Ovary (tissue), 9 donors: Measurements from ENCODE around the gene GOSR2. TPM values are rescaled to one million over a fixed set of nuclear protein-coding genes. Genes with fewer than 3 reads are reported as not detected.
A peak's percentile ranks its signal among the peaks of the same experiment; 100 is the strongest.

Source experiments
- DNase-seq, 5 donors: peaks; one replicate each; pipeline ENCODE4 v3.0.0-alpha.2; 2019 to 2020
- H3K27ac ChIP-seq, 2 donors: fragments of 200-600 bp; one replicate each; pipeline versions ENCODE4 v1.5.1 to v1.8.0; 2019 to 2022
- H3K27me3 ChIP-seq: fragments of 200-600 bp; one replicate; pipeline ENCODE4 v1.8.0; 2022
- H3K36me3 ChIP-seq: fragments of 200-600 bp; sonication (generic); one replicate; pipeline ENCODE4 v1.5.1; 2019
- H3K4me1 ChIP-seq: one replicate; pipeline ENCODE4 v1.8.1; 2013; ENCODE audit warnings: mild to moderate bottlenecking, moderate library complexity; ENCODE audit not compliant: insufficient read depth
- H3K4me3 ChIP-seq: fragments of 200-600 bp; sonication (generic); one replicate; pipeline ENCODE4 v1.5.1; 2017
- H3K9me3 ChIP-seq, 2 donors: fragments of 200-600 bp in 1 of 2; sonication (generic) in 1 of 2; one replicate each; pipeline versions ENCODE4 v1.5.1 to v1.8.1; 2013 to 2019; ENCODE audit warnings: mild to moderate bottlenecking in 1 of 2, moderate library complexity in 1 of 2
- CTCF ChIP-seq, 3 donors: fragments of 450-650 bp in 2 of 3; fragments of 200-600 bp in 1 of 3; IDR thresholded peaks; one replicate each; pipeline versions ENCODE4 v1.5.1 to v1.8.0; 2016 to 2022; ENCODE audit warnings: antibody characterized with exemption in 3 of 3, mild to moderate bottlenecking in 1 of 3
- EP300 ChIP-seq: sonication (generic); formaldehyde crosslinking; IDR thresholded peaks from one replicate; pipeline ENCODE4 v1.6.1; 2017; ENCODE audit warnings: antibody characterized with exemption
- POLR2A ChIP-seq: fragments of 450-650 bp; IDR thresholded peaks from one replicate; pipeline ENCODE4 v1.6.1; 2017; ENCODE audit warnings: antibody characterized with exemption, mild to moderate bottlenecking, moderate library complexity
- WGBS, 3 donors: extraction: QIAGEN DNeasy Blood & Tissue Kit in 1 of 3; methylation state at CpG; one replicate each; pipeline versions ENCODE4 v1.1.5 to v1.1.7; 2013 to 2017; 5-methylcytosine and 5-hydroxymethylcytosine counted together
- intact Hi-C, 4 donors: fragments of 100-400 bp; cut with DNase I; formaldehyde crosslinking; loops; one replicate each; pipeline versions ENCODE4 v1.11.0 to v1.15.1; 2022 to 2023
- polyA plus RNA-seq, 2 donors: library from polyadenylated mRNA; stranded (reverse); fragments of 200-250 nt in 1 of 2; fragments of 350-450 nt in 1 of 2; fragmentation: Illumina TruSeq in 1 of 2; extraction: RNeasy Lipid Tissue Mini Kit (QIAGEN cat#74804) in 1 of 2; gene quantifications; one replicate each; pipeline ENCODE4 v1.2.3, GENCODE V29; 2013 to 2014
- total RNA-seq, 7 donors: library from RNA; depleted of rRNA in 2 of 7; stranded (reverse); fragments of >200 nt in 2 of 7; fragmentation: NEBNext Ultra II Directional in 3 of 7; extraction: Animal tissue kit (Norgen Biotek cat#: 25700) in 3 of 7; gene quantifications; one replicate each; pipeline versions ENCODE4 v1.1.0 to v1.2.4, GENCODE V29; 2016 to 2023
- donor health status: DM: no; HTN: no; CAD: no; lungs with moderate emphysema.
- donor health status: DM: no; HTN: no; CAD: no.
- donor health status: Bipolar disorder and iron deficiency.
- donor health status: DM: yes; HTN: yes; CAD: no.
- donor health status: DM: no; HTN: no; CAD: no.
- donor health status: DM: yes; HTN: yes; CAD: no.

Gene GOSR2
- total and polyA plus RNA-seq, 9 donors = 24.2 to 79.3 (median 53.1) TPM

DNA sequence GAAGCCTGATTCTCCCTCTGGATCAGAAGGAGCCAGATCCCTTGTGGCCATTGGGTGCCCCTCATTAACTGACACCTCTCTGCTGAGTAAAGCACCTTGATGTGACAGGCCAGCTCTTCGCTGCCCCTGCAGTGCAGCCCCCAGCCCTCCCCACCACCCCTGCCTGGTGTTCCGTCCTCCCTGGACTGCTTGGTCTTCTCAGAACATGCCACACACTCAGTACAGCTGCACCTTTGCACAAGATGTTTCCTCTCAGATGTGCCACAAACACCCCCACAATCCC is 20.2 kb downstream of the GOSR2 start:
- WGBS, 3 donors = 30 to 45% (median 33%) methylated on average over 2 of the region's 2 CpGs
- DNase-seq = no peak

GRCh38 chr17:46943501-46944393 is 20.8 kb downstream of the GOSR2 start:
- WGBS, 3 donors = 8 to 15% (median 10%) methylated on average over 17 to 21 of the region's 21 CpGs

More for the DNA sequence above, 20.2 kb downstream of the GOSR2 start:
- TF ChIP-seq EP300 (no peak), POLR2A (no peak)
- Histone ChIP-seq H3K27ac (no peak overlapping the region), H3K36me3 (no peaks in the 10 kb centered on the region), H3K4me3 (no peak overlapping the region), H3K27me3 (no peaks in the 10 kb centered on the region), H3K4me1 (peaks cover 11% of the 10 kb centered on the region), H3K9me3 (no peaks in the 10 kb centered on the region)
- intact Hi-C loops = loop anchor here in 1 of 4 donors (10.0 kb wide), 1 partner anchor 52 kb away; no protein-coding TSS in a partner anchor

GRCh38 chr17:46944931-46945330 is 22.0 kb downstream of the GOSR2 start:
- TF ChIP-seq POLR2A = no peak
- TF ChIP-seq CTCF (IDR thresholded peaks at IDR 0.05) = no peak
- no peak for TF ChIP-seq EP300
- no peak for DNase-seq
- H3K27ac ChIP-seq = no peak overlapping the region
- H3K36me3 ChIP-seq = no peaks in the 10 kb centered on the region
- no peak overlapping the region for H3K4me3 ChIP-seq
- intact Hi-C loops = loop anchor here in 1 of 4 donors (10.0 kb wide), 1 partner anchor 50 kb away; no protein-coding TSS in a partner anchor
- no peaks in the 10 kb centered on the region for H3K27me3 ChIP-seq
- peaks cover 11% of the 10 kb centered on the region for H3K4me1 ChIP-seq
- no peaks in the 10 kb centered on the region for H3K9me3 ChIP-seq
- 27 to 45% (median 33%) methylated on average over 10 of the region's 10 CpGs for WGBS, 3 donors

More at GRCh38 chr17:46943501-46944393, 20.8 kb downstream of the GOSR2 start:
- peak; percentile 51 to 70 (median 64) for DNase-seq
- Histone ChIP-seq H3K9me3 (no peaks in the 10 kb centered on the region), H3K36me3 (no peaks in the 10 kb centered on the region), H3K27me3 (no peaks in the 10 kb centered on the region), H3K4me3 (no peak overlapping the region), H3K27ac (no peak overlapping the region), H3K4me1 (peaks cover 11% of the 10 kb centered on the region)
- intact Hi-C loops = loop anchor here in 1 of 4 donors (10.0 kb wide), 1 partner anchor 51 kb away; no protein-coding TSS in a partner anchor
- TF ChIP-seq CTCF (IDR thresholded peaks at IDR 0.05) = no peak
- TF ChIP-seq EP300 = no peak
- TF ChIP-seq POLR2A = no peak

DNA sequence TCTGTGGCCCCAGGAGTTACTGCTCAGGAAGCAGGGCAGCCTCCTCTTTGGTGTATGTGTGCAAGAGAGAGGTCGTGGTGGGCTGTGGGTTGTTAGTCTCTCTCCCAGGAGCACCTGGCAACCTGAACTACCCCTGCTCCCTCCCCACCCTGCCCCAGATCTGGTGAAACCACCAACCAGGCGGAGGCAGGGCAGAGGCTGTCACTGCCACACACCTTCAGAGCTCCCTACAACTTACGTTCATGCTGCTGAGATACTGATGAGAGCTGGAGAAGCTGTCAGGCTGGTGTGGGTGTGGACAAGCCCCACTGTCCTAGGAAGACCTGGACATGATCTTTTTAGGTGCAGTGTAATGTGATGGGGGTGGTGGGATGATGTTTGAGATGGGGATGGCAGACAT is 24.3 kb downstream of the GOSR2 start:
- Histone ChIP-seq H3K9me3 (no peaks in the 10 kb centered on the region), H3K27ac (no peak overlapping the region), H3K4me1 (peaks cover 11% of the 10 kb centered on the region), H3K36me3 (no peaks in the 10 kb centered on the region), H3K27me3 (no peaks in the 10 kb centered on the region), H3K4me3 (no peak overlapping the region)
- intact Hi-C loops = loop anchor here in 1 of 4 donors (10.0 kb wide), 1 partner anchor 48 kb away; no protein-coding TSS in a partner anchor
- 37 to 49% (median 45%) methylated on average over 3 of the region's 3 CpGs for WGBS, 3 donors
- TF ChIP-seq EP300 (no peak), CTCF (IDR thresholded peaks at IDR 0.05) (no peak), POLR2A (no peak)
- no peak for DNase-seq

- no peak for TF ChIP-seq POLR2A
- TF ChIP-seq EP300 = no peak
- no peak for TF ChIP-seq CTCF (IDR thresholded peaks at IDR 0.05)
- Histone ChIP-seq H3K27ac (no peak overlapping the region), H3K4me1 (peaks cover 9% of the 10 kb centered on the region), H3K4me3 (no peak overlapping the region), H3K36me3 (no peaks in the 10 kb centered on the region), H3K27me3 (no peaks in the 10 kb centered on the region), H3K9me3 (no peaks in the 10 kb centered on the region)
- no peak for DNase-seq
- intact Hi-C loops = loop anchor here in 1 of 4 donors (10.0 kb wide), 1 partner anchor 46 kb away; no protein-coding TSS in a partner anchor
- 91 to 95% (median 92%) methylated on average over 5 of the region's 5 CpGs for WGBS, 3 donors
Measured at GRCh38 chr17:46948544-46948943, 25.6 kb downstream of the GOSR2 start.
